HG03196 (cell line): ENCODE data around the gene HEG1.
"Not testable (repeated sequence)": the region's sequence is repeated elsewhere in the genome, so short reads cannot be mapped to it uniquely, and the experiment has no call there.

ENCODE experiments used
- ATAC-seq: cut with Tn5 transposase; IDR thresholded peaks from one replicate; pipeline ENCODE4 v1.9.1; 2021; ENCODE audit not compliant: unreplicated experiment

Gene HEG1

GRCh38 chr3:125055913-125056745 is at the start of gene HEG1:
Gene HEG1, minus strand, starts transcription at chr3:125055997. Its CDS starts 107 bp downstream, at chr3:125055890.
- ATAC-seq = peak; percentile 48

GRCh38 chr3:125105116-125105515 is 49.3 kb upstream of the HEG1 start:
- ATAC-seq = no peak

- ATAC-seq = no peak
These were observed 48.8 kb upstream of the HEG1 start for GRCh38 chr3:125104639-125105038.

- no peak for ATAC-seq
These were observed 47.6 kb upstream of the HEG1 start for GRCh38 chr3:125103406-125103805.

GRCh38 chr3:125102470-125102869 is 46.7 kb upstream of the HEG1 start:
- ATAC-seq = no peak

GRCh38 chr3:125098611-125099291 is 43.0 kb upstream of the HEG1 start:
- ATAC-seq = no peak

GRCh38 chr3:125090649-125091048 is 34.9 kb upstream of the HEG1 start:
- ATAC-seq = no peak

GRCh38 chr3:125087768-125088391 is 32.1 kb upstream of the HEG1 start:
- no peak for ATAC-seq

- no peak for ATAC-seq
These were observed 29.4 kb upstream of the HEG1 start for GRCh38 chr3:125085166-125085565.

GRCh38 chr3:125083776-125084175 is 28.0 kb upstream of the HEG1 start:
- ATAC-seq = no peak

GRCh38 chr3:125082339-125082738 is 26.5 kb upstream of the HEG1 start:
- not testable (repeated sequence) for ATAC-seq

- no peak for ATAC-seq
These were observed 24.3 kb upstream of the HEG1 start for GRCh38 chr3:125080077-125080476.

GRCh38 chr3:125079675-125080045 is 23.9 kb upstream of the HEG1 start:
- no peak for ATAC-seq

GRCh38 chr3:125078951-125079674 is 23.3 kb upstream of the HEG1 start:
- no peak for ATAC-seq

GRCh38 chr3:125077864-125078263 is 22.1 kb upstream of the HEG1 start:
- no peak for ATAC-seq

GRCh38 chr3:125076464-125076863 is 20.7 kb upstream of the HEG1 start:
- no peak for ATAC-seq

GRCh38 chr3:125075738-125076137 is 19.9 kb upstream of the HEG1 start:
- ATAC-seq = no peak

GRCh38 chr3:125073390-125073905 is 17.7 kb upstream of the HEG1 start:
- ATAC-seq = no peak

- no peak for ATAC-seq
These were observed 17.1 kb upstream of the HEG1 start for GRCh38 chr3:125072749-125073389.

- no peak for ATAC-seq
These were observed 16.5 kb upstream of the HEG1 start for GRCh38 chr3:125072301-125072700.
